Measurements from ENCODE around the gene PLCB4. TPM values are rescaled to one million over a fixed set of nuclear protein-coding genes. Genes with fewer than 3 reads are reported as not detected.

The PLCB4 gene
- polyA plus RNA-seq, 1 of the 3 experiments (the other 2 are of a cell fraction): 5.5 TPM

- Histone ChIP-seq H3K79me2 (ENCODE audit: insufficient read depth) (no peaks in the 10 kb centered on the region), H4K20me1 (ENCODE audit: insufficient read depth) (no peaks in the 10 kb centered on the region), H3K4me2 (no peak overlapping the region), H3K36me3 (replicated peaks in 1 of 2; ENCODE audit: control insufficient read depth in 1 of 2, insufficient read depth in 2 of 2, low read length in 1 of 2) (no peaks in the 10 kb centered on the region), H3K9me3 (no peaks in the 10 kb centered on the region), H3K9ac (no peak overlapping the region), H3K4me1 (ENCODE audit: control insufficient read depth in 1 of 2, insufficient read depth in 2 of 2, low read depth in 1 of 2, low read length in 1 of 2) (no peaks in the 10 kb centered on the region), H3K27ac (ENCODE audit: low read depth in 2 of 2, low read length in 1 of 2) (no peak overlapping the region), H3K9me2 (no peaks in the 10 kb centered on the region), H3K27me3 (ENCODE audit: insufficient read depth) (no peaks in the 10 kb centered on the region), H3F3A (replicated peaks; ENCODE audit: insufficient read depth) (no peaks in the 10 kb centered on the region), H3K4me3 (ENCODE audit: low read depth in 2 of 2, low read length in 1 of 2) (no peak overlapping the region), H2AFZ (ENCODE audit: low read depth) (no peak overlapping the region)
- CTCF ChIA-PET: interaction anchor here (1.4 kb wide), 2 partner anchors 10 to 21 kb away, joined by 3 read pairs; no protein-coding TSS in a partner anchor
- TF ChIP-seq CTCF (IDR thresholded peaks at IDR 0.05) (no peak), RAD21 (IDR thresholded peaks at IDR 0.05; ENCODE audit: low read length) (no peak), FOSL2 (IDR thresholded peaks at IDR 0.05; ENCODE audit: borderline replicate concordance, low read depth) (no peak), POLR2AphosphoS5 (IDR thresholded peaks at IDR 0.05; ENCODE audit: low read depth, low read length) (no peak), ZBTB33 (IDR thresholded peaks at IDR 0.05; ENCODE audit: borderline replicate concordance, low read depth) (no peak), TEAD4 (IDR thresholded peaks at IDR 0.05; ENCODE audit: borderline replicate concordance, insufficient read depth) (no peak), EZH2phosphoT487 (IDR thresholded peaks at IDR 0.05; ENCODE audit: borderline replicate concordance, low read depth) (no peak), RCOR1 (IDR thresholded peaks at IDR 0.05; ENCODE audit: low read length) (no peak), GATA2 (CRISPR knock-in tag; IDR thresholded peaks at IDR 0.05) (no peak), USF2 (IDR thresholded peaks at IDR 0.05; ENCODE audit: borderline replicate concordance, low read depth, low read length) (no peak)
- POLR2A ChIA-PET: no interaction called here
- DNase-seq: no peak
- WGBS (ENCODE audit: low lambda C conversion rate): 95% methylated on average over 6 of the region's 6 CpGs
Measured at GRCh38 chr20:9195031-9195430, 126.1 kb downstream of the PLCB4 start.

- Histone ChIP-seq H3K4me3 (ENCODE audit: low read depth in 2 of 2, low read length in 1 of 2) (no peak overlapping the region), H3F3A (replicated peaks; ENCODE audit: insufficient read depth) (peaks cover 7% of the 10 kb centered on the region), H3K27me3 (ENCODE audit: insufficient read depth) (no peaks in the 10 kb centered on the region), H4K20me1 (ENCODE audit: insufficient read depth) (no peaks in the 10 kb centered on the region), H3K27ac (ENCODE audit: low read depth in 2 of 2, low read length in 1 of 2) (no peak overlapping the region), H2AFZ (ENCODE audit: low read depth) (no peak overlapping the region), H3K9me2 (no peaks in the 10 kb centered on the region), H3K9me3 (no peaks in the 10 kb centered on the region), H3K79me2 (ENCODE audit: insufficient read depth) (no peaks in the 10 kb centered on the region), H3K4me1 (ENCODE audit: control insufficient read depth in 1 of 2, insufficient read depth in 2 of 2, low read depth in 1 of 2, low read length in 1 of 2) (peaks cover 2 to 11% of the 10 kb centered on the region in 2 experiments; a peak in 3 of 4 replicates), H3K4me2 (no peak overlapping the region), H3K36me3 (replicated peaks in 1 of 2; ENCODE audit: control insufficient read depth in 1 of 2, insufficient read depth in 2 of 2, low read length in 1 of 2) (no peaks in the 10 kb centered on the region), H3K9ac (no peak overlapping the region)
- 75% methylated on average over 1 of the region's 1 CpG for WGBS (ENCODE audit: low lambda C conversion rate)
- POLR2A ChIA-PET: no interaction called here
- no peak for DNase-seq
- CTCF ChIA-PET: no interaction called here
- TF ChIP-seq CTCF (IDR thresholded peaks at IDR 0.05) (no peak), EZH2phosphoT487 (IDR thresholded peaks at IDR 0.05; ENCODE audit: borderline replicate concordance, low read depth) (no peak), SMC3 (IDR thresholded peaks at IDR 0.05; ENCODE audit: low read depth, low read length) (no peak), PBX3 (IDR thresholded peaks at IDR 0.05) (no peak), NRF1 (IDR thresholded peaks at IDR 0.05; ENCODE audit: low read depth, low read length) (no peak), POLR2AphosphoS5 (IDR thresholded peaks at IDR 0.05; ENCODE audit: low read depth, low read length) (no peak), RFX5 (IDR thresholded peaks at IDR 0.05; ENCODE audit: low read length) (no peak), FOSL2 (IDR thresholded peaks at IDR 0.05; ENCODE audit: borderline replicate concordance, low read depth) (no peak), CHD2 (IDR thresholded peaks at IDR 0.05; ENCODE audit: low read length, partially characterized antibody) (no peak), NFIC (IDR thresholded peaks at IDR 0.05; ENCODE audit: borderline replicate concordance) (no peak)
Measured at GRCh38 chr20:9196110-9196509, 127.2 kb downstream of the PLCB4 start.

Data from SK-N-SH (cell line).